Measurements from ENCODE around the gene MERTK.
"Not testable (repeated sequence)": the region's sequence is repeated elsewhere in the genome, so short reads cannot be mapped to it uniquely, and the experiment has no call there.

The MERTK gene

GRCh38 chr2:112056626-112056987 is 158.2 kb downstream of the MERTK start:
- peak overlapping the region; percentile 62 for H3K27ac ChIP-seq (ENCODE audit: low read depth, low read length)
- H3K4me1 ChIP-seq (ENCODE audit: control insufficient read depth in 5 of 5, insufficient read depth in 5 of 5, low read length in 5 of 5), result peaks cover 3 to 32% (median 23%) of the 10 kb centered on the region in 5 donors
- H3K9ac ChIP-seq (ENCODE audit: low read length in 5 of 5), result no peak overlapping the region
- H3K36me3 ChIP-seq (ENCODE audit: control insufficient read depth in 5 of 5, insufficient read depth in 5 of 5, low read length in 5 of 5), result peaks cover 0 to 7% (median 0%) of the 10 kb centered on the region in 5 donors
- H3K4me3 ChIP-seq (ENCODE audit: low read depth in 1 of 5, low read length in 5 of 5), result peak overlapping the region in 4 of 5 donors; percentile 74 to 89 (median 80)
- H3K9me3 ChIP-seq (ENCODE audit: control insufficient read depth in 5 of 5, low read length in 5 of 5), result no peaks in the 10 kb centered on the region
- H3K27me3 ChIP-seq (ENCODE audit: control insufficient read depth in 5 of 5, insufficient read depth in 4 of 5, low read length in 5 of 5), result no peaks in the 10 kb centered on the region

GRCh38 chr2:112059671-112060070 is 161.3 kb downstream of the MERTK start:
- Histone ChIP-seq H3K36me3 (ENCODE audit: control insufficient read depth in 5 of 5, insufficient read depth in 5 of 5, low read length in 5 of 5) (peaks cover 0 to 20% (median 12%) of the 10 kb centered on the region in 5 donors), H3K4me3 (ENCODE audit: low read depth in 1 of 5, low read length in 5 of 5) (no peak overlapping the region), H3K27ac (ENCODE audit: low read depth, low read length) (no peak overlapping the region), H3K4me1 (ENCODE audit: control insufficient read depth in 5 of 5, insufficient read depth in 5 of 5, low read length in 5 of 5) (peaks cover 0 to 28% (median 18%) of the 10 kb centered on the region in 5 donors), H3K27me3 (ENCODE audit: control insufficient read depth in 5 of 5, insufficient read depth in 4 of 5, low read length in 5 of 5) (no peaks in the 10 kb centered on the region), H3K9me3 (ENCODE audit: control insufficient read depth in 5 of 5, low read length in 5 of 5) (no peaks in the 10 kb centered on the region), H3K9ac (ENCODE audit: low read length in 5 of 5) (no peak overlapping the region)

- Histone ChIP-seq H3K9ac (ENCODE audit: low read length in 5 of 5) (no peak overlapping the region), H3K4me3 (ENCODE audit: low read depth in 1 of 5, low read length in 5 of 5) (no peak overlapping the region), H3K27me3 (ENCODE audit: control insufficient read depth in 5 of 5, insufficient read depth in 4 of 5, low read length in 5 of 5) (no peaks in the 10 kb centered on the region), H3K27ac (ENCODE audit: low read depth, low read length) (no peak overlapping the region), H3K4me1 (ENCODE audit: control insufficient read depth in 5 of 5, insufficient read depth in 5 of 5, low read length in 5 of 5) (peaks cover 0 to 21% (median 8%) of the 10 kb centered on the region in 5 donors), H3K9me3 (ENCODE audit: control insufficient read depth in 5 of 5, low read length in 5 of 5) (no peaks in the 10 kb centered on the region), H3K36me3 (ENCODE audit: control insufficient read depth in 5 of 5, insufficient read depth in 5 of 5, low read length in 5 of 5) (peaks cover 0 to 22% (median 20%) of the 10 kb centered on the region in 5 donors)
These were observed 162.9 kb downstream of the MERTK start for GRCh38 chr2:112061299-112061698.

GRCh38 chr2:112061840-112062239 is 163.4 kb downstream of the MERTK start:
- Histone ChIP-seq H3K27me3 (ENCODE audit: control insufficient read depth in 5 of 5, insufficient read depth in 4 of 5, low read length in 5 of 5) (no peaks in the 10 kb centered on the region), H3K9me3 (ENCODE audit: control insufficient read depth in 5 of 5, low read length in 5 of 5) (no peaks in the 10 kb centered on the region), H3K9ac (ENCODE audit: low read length in 5 of 5) (no peak overlapping the region), H3K27ac (ENCODE audit: low read depth, low read length) (no peak overlapping the region), H3K36me3 (ENCODE audit: control insufficient read depth in 5 of 5, insufficient read depth in 5 of 5, low read length in 5 of 5) (peaks cover 0 to 25% (median 21%) of the 10 kb centered on the region in 5 donors), H3K4me3 (ENCODE audit: low read depth in 1 of 5, low read length in 5 of 5) (no peak overlapping the region), H3K4me1 (ENCODE audit: control insufficient read depth in 5 of 5, insufficient read depth in 5 of 5, low read length in 5 of 5) (peaks cover 0 to 15% (median 3%) of the 10 kb centered on the region in 5 donors)

GRCh38 chr2:112062894-112063293 is 164.5 kb downstream of the MERTK start:
- Histone ChIP-seq H3K4me3 (ENCODE audit: low read depth in 1 of 5, low read length in 5 of 5) (no peak overlapping the region), H3K27ac (ENCODE audit: low read depth, low read length) (no peak overlapping the region), H3K4me1 (ENCODE audit: control insufficient read depth in 5 of 5, insufficient read depth in 5 of 5, low read length in 5 of 5) (peaks cover 0 to 7% (median 0%) of the 10 kb centered on the region in 5 donors), H3K9me3 (ENCODE audit: control insufficient read depth in 5 of 5, low read length in 5 of 5) (no peaks in the 10 kb centered on the region), H3K9ac (ENCODE audit: low read length in 5 of 5) (no peak overlapping the region), H3K36me3 (ENCODE audit: control insufficient read depth in 5 of 5, insufficient read depth in 5 of 5, low read length in 5 of 5) (peaks cover 3 to 31% (median 27%) of the 10 kb centered on the region in 5 donors), H3K27me3 (ENCODE audit: control insufficient read depth in 5 of 5, insufficient read depth in 4 of 5, low read length in 5 of 5) (no peaks in the 10 kb centered on the region)

GRCh38 chr2:112065486-112065885 is 167.1 kb downstream of the MERTK start:
- Histone ChIP-seq H3K36me3 (ENCODE audit: control insufficient read depth in 5 of 5, insufficient read depth in 5 of 5, low read length in 5 of 5) (peaks cover 10 to 43% (median 27%) of the 10 kb centered on the region in 5 donors), H3K9ac (ENCODE audit: low read length in 5 of 5) (no peak overlapping the region), H3K27me3 (ENCODE audit: control insufficient read depth in 5 of 5, insufficient read depth in 4 of 5, low read length in 5 of 5) (no peaks in the 10 kb centered on the region), H3K4me3 (ENCODE audit: low read depth in 1 of 5, low read length in 5 of 5) (no peak overlapping the region), H3K27ac (ENCODE audit: low read depth, low read length) (no peak overlapping the region), H3K9me3 (ENCODE audit: control insufficient read depth in 5 of 5, low read length in 5 of 5) (no peaks in the 10 kb centered on the region), H3K4me1 (ENCODE audit: control insufficient read depth in 5 of 5, insufficient read depth in 5 of 5, low read length in 5 of 5) (peaks cover 0 to 5% (median 0%) of the 10 kb centered on the region in 5 donors)

DNA sequence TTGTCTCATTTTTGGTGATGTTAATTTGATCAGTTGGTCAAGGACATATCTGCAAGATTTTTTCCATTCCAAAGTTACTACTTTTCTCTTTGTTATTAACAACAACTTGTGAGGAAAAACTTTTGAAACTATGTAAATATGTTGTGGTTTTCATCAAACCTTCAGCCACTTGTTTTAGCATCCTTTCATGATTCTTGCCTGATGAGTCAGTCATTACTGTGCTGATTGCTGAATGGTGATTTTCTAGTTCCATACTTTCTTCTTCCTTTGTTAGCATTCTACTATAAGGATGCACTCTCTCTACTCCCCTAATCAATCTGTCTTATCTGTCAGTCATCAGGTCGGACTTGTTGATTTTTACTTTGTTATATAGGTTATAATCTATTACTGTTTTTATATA is 167.6 kb downstream of the MERTK start:
- Histone ChIP-seq H3K36me3 (ENCODE audit: control insufficient read depth in 5 of 5, insufficient read depth in 5 of 5, low read length in 5 of 5) (peaks cover 10 to 43% (median 27%) of the 10 kb centered on the region in 5 donors), H3K9ac (ENCODE audit: low read length in 5 of 5) (no peak overlapping the region), H3K4me3 (ENCODE audit: low read depth in 1 of 5, low read length in 5 of 5) (no peak overlapping the region), H3K27me3 (ENCODE audit: control insufficient read depth in 5 of 5, insufficient read depth in 4 of 5, low read length in 5 of 5) (no peaks in the 10 kb centered on the region), H3K27ac (ENCODE audit: low read depth, low read length) (no peak overlapping the region), H3K9me3 (ENCODE audit: control insufficient read depth in 5 of 5, low read length in 5 of 5) (no peaks in the 10 kb centered on the region), H3K4me1 (ENCODE audit: control insufficient read depth in 5 of 5, insufficient read depth in 5 of 5, low read length in 5 of 5) (peaks cover 0 to 5% (median 0%) of the 10 kb centered on the region in 5 donors)

GRCh38 chr2:112069794-112070193 is 171.4 kb downstream of the MERTK start:
- not testable (repeated sequence) for H3K4me1 ChIP-seq (ENCODE audit: control insufficient read depth in 5 of 5, insufficient read depth in 5 of 5, low read length in 5 of 5); H3K4me3 ChIP-seq (ENCODE audit: low read depth in 1 of 5, low read length in 5 of 5); H3K9ac ChIP-seq (ENCODE audit: low read length in 5 of 5); H3K9me3 ChIP-seq (ENCODE audit: control insufficient read depth in 5 of 5, low read length in 5 of 5); H3K27ac ChIP-seq (ENCODE audit: low read depth, low read length); H3K27me3 ChIP-seq (ENCODE audit: control insufficient read depth in 5 of 5, insufficient read depth in 4 of 5, low read length in 5 of 5)
- peaks cover 7 to 33% (median 17%) of the 10 kb centered on the region in 5 donors for H3K36me3 ChIP-seq (ENCODE audit: control insufficient read depth in 5 of 5, insufficient read depth in 5 of 5, low read length in 5 of 5)

GRCh38 chr2:112073875-112074274 is 175.5 kb downstream of the MERTK start:
- Histone ChIP-seq H3K9ac (ENCODE audit: low read length in 5 of 5) (no peak overlapping the region), H3K9me3 (ENCODE audit: control insufficient read depth in 5 of 5, low read length in 5 of 5) (no peaks in the 10 kb centered on the region), H3K27ac (ENCODE audit: low read depth, low read length) (no peak overlapping the region), H3K36me3 (ENCODE audit: control insufficient read depth in 5 of 5, insufficient read depth in 5 of 5, low read length in 5 of 5) (peaks cover 7 to 22% (median 11%) of the 10 kb centered on the region in 5 donors), H3K27me3 (ENCODE audit: control insufficient read depth in 5 of 5, insufficient read depth in 4 of 5, low read length in 5 of 5) (no peaks in the 10 kb centered on the region), H3K4me3 (ENCODE audit: low read depth in 1 of 5, low read length in 5 of 5) (no peak overlapping the region), H3K4me1 (ENCODE audit: control insufficient read depth in 5 of 5, insufficient read depth in 5 of 5, low read length in 5 of 5) (peaks cover 0 to 6% (median 0%) of the 10 kb centered on the region in 5 donors)

- Histone ChIP-seq H3K27ac (ENCODE audit: low read depth, low read length) (no peak overlapping the region), H3K4me3 (ENCODE audit: low read depth in 1 of 5, low read length in 5 of 5) (no peak overlapping the region), H3K36me3 (ENCODE audit: control insufficient read depth in 5 of 5, insufficient read depth in 5 of 5, low read length in 5 of 5) (peaks cover 5 to 17% (median 11%) of the 10 kb centered on the region in 5 donors), H3K4me1 (ENCODE audit: control insufficient read depth in 5 of 5, insufficient read depth in 5 of 5, low read length in 5 of 5) (peaks cover 0 to 6% (median 0%) of the 10 kb centered on the region in 5 donors), H3K27me3 (ENCODE audit: control insufficient read depth in 5 of 5, insufficient read depth in 4 of 5, low read length in 5 of 5) (no peaks in the 10 kb centered on the region), H3K9me3 (ENCODE audit: control insufficient read depth in 5 of 5, low read length in 5 of 5) (no peaks in the 10 kb centered on the region), H3K9ac (ENCODE audit: low read length in 5 of 5) (no peak overlapping the region)
These were observed 176.1 kb downstream of the MERTK start for GRCh38 chr2:112074506-112074905.
